ENCODE results near the gene SLC25A29. TPM values are rescaled to one million over a fixed set of nuclear protein-coding genes. Genes with fewer than 3 reads are reported as not detected.
A peak's percentile ranks its signal among the peaks of the same experiment; 100 is the strongest.

The SLC25A29 gene
- total RNA-seq, 1 donor, result 8.6 TPM

DNA sequence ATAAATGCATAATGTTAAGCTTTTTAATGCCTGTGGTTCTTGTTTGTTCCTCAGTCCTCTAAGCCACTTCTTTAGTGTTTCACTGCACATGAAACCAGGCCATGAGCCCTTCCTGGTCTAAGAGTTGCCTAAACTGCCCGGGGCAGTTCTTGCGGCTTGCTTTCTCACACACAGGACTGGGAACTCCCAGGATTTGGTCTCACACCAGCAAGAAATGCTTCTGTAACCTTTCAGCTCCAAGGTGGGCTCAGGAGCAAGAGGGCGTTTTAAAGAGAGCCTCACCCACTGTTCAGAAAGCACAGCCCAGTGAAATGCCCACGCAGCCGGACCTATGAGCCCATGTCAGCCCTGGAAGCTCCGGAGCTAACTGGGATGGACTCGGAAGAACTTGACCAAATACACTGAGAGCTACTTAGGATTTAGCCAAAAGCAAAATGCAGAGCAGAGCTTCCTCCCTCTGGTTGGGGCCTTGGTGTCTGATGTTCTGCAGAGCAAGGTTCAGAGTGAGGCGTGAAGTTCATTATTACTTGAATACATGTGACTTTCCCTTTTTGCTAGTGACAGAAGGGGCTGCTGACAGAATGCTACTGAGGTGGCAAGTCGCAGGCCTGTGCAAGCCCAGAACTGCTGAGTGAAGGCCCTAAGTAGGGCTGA lies 23.4 kb downstream of the SLC25A29 start:
- no peak for DNase-seq (ENCODE audit: low read depth)
- TF ChIP-seq, protein P1, sequence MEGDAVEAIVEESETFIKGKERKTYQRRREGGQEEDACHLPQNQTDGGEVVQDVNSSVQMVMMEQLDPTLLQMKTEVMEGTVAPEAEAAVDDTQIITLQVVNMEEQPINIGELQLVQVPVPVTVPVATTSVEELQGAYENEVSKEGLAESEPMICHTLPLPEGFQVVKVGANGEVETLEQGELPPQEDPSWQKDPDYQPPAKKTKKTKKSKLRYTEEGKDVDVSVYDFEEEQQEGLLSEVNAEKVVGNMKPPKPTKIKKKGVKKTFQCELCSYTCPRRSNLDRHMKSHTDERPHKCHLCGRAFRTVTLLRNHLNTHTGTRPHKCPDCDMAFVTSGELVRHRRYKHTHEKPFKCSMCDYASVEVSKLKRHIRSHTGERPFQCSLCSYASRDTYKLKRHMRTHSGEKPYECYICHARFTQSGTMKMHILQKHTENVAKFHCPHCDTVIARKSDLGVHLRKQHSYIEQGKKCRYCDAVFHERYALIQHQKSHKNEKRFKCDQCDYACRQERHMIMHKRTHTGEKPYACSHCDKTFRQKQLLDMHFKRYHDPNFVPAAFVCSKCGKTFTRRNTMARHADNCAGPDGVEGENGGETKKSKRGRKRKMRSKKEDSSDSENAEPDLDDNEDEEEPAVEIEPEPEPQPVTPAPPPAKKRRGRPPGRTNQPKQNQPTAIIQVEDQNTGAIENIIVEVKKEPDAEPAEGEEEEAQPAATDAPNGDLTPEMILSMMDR (IDR thresholded peaks at IDR 0.05; ENCODE audit: insufficient read depth, low read depth, low read length), result no peak
- no peak overlapping the region for H3K4me3 ChIP-seq (ENCODE audit: low read depth, low read length)

DNA sequence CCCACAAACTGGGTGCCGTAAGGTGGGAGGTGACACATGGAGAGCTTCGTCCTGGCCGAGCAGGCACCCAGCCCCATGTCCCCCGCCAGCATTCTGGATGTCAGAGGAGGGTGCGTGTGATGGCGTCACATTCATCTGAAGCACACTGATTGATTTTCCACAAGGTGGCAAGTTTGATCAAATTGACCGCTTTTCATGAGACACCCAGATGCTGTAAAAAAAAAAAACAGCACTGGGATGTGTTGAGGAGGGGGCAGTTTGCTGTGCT lies 24.2 kb downstream of the SLC25A29 start:
- no peak overlapping the region for H3K4me3 ChIP-seq (ENCODE audit: low read depth, low read length)
- DNase-seq (ENCODE audit: low read depth), result no peak
- TF ChIP-seq, protein P1 (IDR thresholded peaks at IDR 0.05; ENCODE audit: insufficient read depth, low read depth, low read length), result no peak

- DNase-seq (ENCODE audit: low read depth), result no peak
- TF ChIP-seq, protein P1 (IDR thresholded peaks at IDR 0.05; ENCODE audit: insufficient read depth, low read depth, low read length), result no peak
Observed at GRCh38 chr14:100281286-100282082, 24.8 kb downstream of the SLC25A29 start.

GRCh38 chr14:100279563-100279962 lies 26.7 kb downstream of the SLC25A29 start:
- H3K4me3 ChIP-seq (ENCODE audit: low read depth, low read length), result no peak overlapping the region
- no peak for DNase-seq (ENCODE audit: low read depth)
- TF ChIP-seq, protein P1 (IDR thresholded peaks at IDR 0.05; ENCODE audit: insufficient read depth, low read depth, low read length), result no peak

More at GRCh38 chr14:100281286-100282082, 24.8 kb downstream of the SLC25A29 start:
- no peak overlapping the region for H3K4me3 ChIP-seq (ENCODE audit: low read depth, low read length)

DNA sequence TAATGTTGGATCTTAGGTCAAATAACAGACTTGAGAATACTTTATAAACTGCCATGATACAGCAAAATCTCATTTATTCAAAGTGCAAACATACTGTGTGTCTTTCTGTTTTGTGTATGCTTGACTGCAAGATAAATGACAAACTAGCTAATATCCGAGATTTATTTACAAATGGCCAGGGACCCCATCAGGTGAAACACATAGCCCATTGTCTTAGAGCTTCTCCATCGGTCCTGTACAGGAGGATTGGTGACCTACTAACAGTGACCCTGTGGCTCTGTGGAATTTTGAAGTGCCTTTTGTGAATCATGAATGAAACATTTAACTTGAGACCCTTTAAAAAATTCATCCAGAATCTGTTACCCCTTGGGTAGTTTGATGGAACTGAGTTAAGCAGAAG lies 27.1 kb downstream of the SLC25A29 start:
- DNase-seq (ENCODE audit: low read depth), result no peak
- no peak overlapping the region for H3K4me3 ChIP-seq (ENCODE audit: low read depth, low read length)
- TF ChIP-seq, protein P1 (IDR thresholded peaks at IDR 0.05; ENCODE audit: insufficient read depth, low read depth, low read length), result no peak

- no peak overlapping the region for H3K4me3 ChIP-seq (ENCODE audit: low read depth, low read length)
- TF ChIP-seq, protein P1 (IDR thresholded peaks at IDR 0.05; ENCODE audit: insufficient read depth, low read depth, low read length), result peak; percentile 41
Observed at GRCh38 chr14:100278702-100279101, 27.5 kb downstream of the SLC25A29 start.

More at GRCh38 chr14:100278702-100279101, 27.5 kb downstream of the SLC25A29 start:
- peak; percentile 65 for DNase-seq (ENCODE audit: low read depth)

Data from fibroblast of villous mesenchyme (primary cell).